GM12878 (cell line): ENCODE data around the gene NCBP3. TPM values are rescaled to one million over a fixed set of nuclear protein-coding genes. Genes with fewer than 3 reads are reported as not detected.
A peak's percentile ranks its signal among the peaks of the same experiment; 100 is the strongest.

ENCODE experiments used
- ATAC-seq: fragments of 200-7000 bp; cut with Tn5 transposase; 3 replicates; pipeline ENCODE4 v1.9.1; 2020; ENCODE audit warnings: mild to moderate bottlenecking, moderate library complexity
- BruUV-seq: library from RNA; stranded (reverse); fragments of 400-500 nt; replicated peaks from 2 replicates; lab custom pipeline; 2021; lab: Mats Ljungman, UMichigan
- CTCF ChIA-PET: fragments of 300-600 bp; sonication (Branson Sonifier 250); formaldehyde crosslinking; extraction: SDS; loops from one replicate; lab custom pipeline; 2021; ENCODE audit warnings: inconsistent platforms; lab: Yijun Ruan, JAX
- POLR2A ChIA-PET: fragments of 350-600 bp; formaldehyde crosslinking; extraction: SDS; loops from one replicate; lab custom pipeline; 2021; ENCODE audit warnings: inconsistent platforms; lab: Charles Lee
- RAD21 ChIA-PET: fragments of 300-600 bp; sonication (Branson Sonifier 250); formaldehyde crosslinking; loops from one replicate; lab custom pipeline; 2023; ENCODE audit warnings: antibody characterized with exemption; ENCODE audit not compliant: unreplicated experiment; lab: Charles Lee
- SMC1A ChIA-PET: fragments of 300-600 bp; sonication (Branson Sonifier 250); formaldehyde crosslinking; loops from one replicate; lab custom pipeline; 2023; ENCODE audit not compliant: unreplicated experiment, uncharacterized antibody; lab: Charles Lee
- DNase-seq: peaks from one replicate; pipeline ENCODE4 v3.0.0-alpha.2; 2011; ENCODE audit warnings: low read depth, low spot score
- FAIRE-seq: peaks from 3 replicates; lab custom pipeline; 2011; peaks lifted over from hg19 to GRCh38; lab: Jason Lieb, UNC
- H2AFZ ChIP-seq: 2 replicates; pipeline ENCODE4 v1.6.0; 2011; ENCODE audit warnings: low read depth, low read length, control low read depth; ENCODE audit not compliant: control insufficient read depth
- H3K27ac ChIP-seq: 2 replicates; pipeline ENCODE4 v1.5.1; 2011; ENCODE audit warnings: control low read depth; ENCODE audit not compliant: control insufficient read depth, insufficient read depth
- H3K27me3 ChIP-seq, 2 experiments: replicated peaks in 1 of 2; 2 replicates each; pipeline versions ENCODE4 v1.6.0 to v1.6.1; 2011; ENCODE audit warnings: low read length in 1 of 2; ENCODE audit not compliant: control insufficient read depth in 2 of 2, insufficient read depth in 2 of 2
- H3K36me3 ChIP-seq, 2 experiments: 2 replicates each; pipeline ENCODE4 v1.5.1; 2011; ENCODE audit warnings: low read length in 1 of 2; ENCODE audit not compliant: control insufficient read depth in 2 of 2, insufficient read depth in 2 of 2
- H3K4me1 ChIP-seq: 2 replicates; pipeline ENCODE4 v1.6.1; 2011; ENCODE audit warnings: mild to moderate bottlenecking, low read length, moderate library complexity, mixed read lengths; ENCODE audit not compliant: control insufficient read depth, insufficient read depth
- H3K4me2 ChIP-seq: 2 replicates; pipeline ENCODE4 v1.6.0; 2011; ENCODE audit warnings: control low read depth; ENCODE audit not compliant: control insufficient read depth, insufficient read depth
- H3K4me3 ChIP-seq: fragments of 200-600 bp; sonication (generic); 2 replicates; pipeline ENCODE4 v1.5.1; 2016
- H3K79me2 ChIP-seq: 2 replicates; pipeline ENCODE4 v1.6.0; 2011; ENCODE audit warnings: low read length; ENCODE audit not compliant: control insufficient read depth, insufficient read depth
- H3K9ac ChIP-seq: 2 replicates; pipeline ENCODE4 v1.8.0; 2011; ENCODE audit warnings: low read length, control low read depth, mixed read lengths; ENCODE audit not compliant: control insufficient read depth, insufficient read depth
- H3K9me3 ChIP-seq: replicated peaks from 3 replicates; pipeline ENCODE4 v1.5.1; 2011; ENCODE audit warnings: mild to moderate bottlenecking, low read length; ENCODE audit not compliant: control insufficient read depth, insufficient read depth
- H4K20me1 ChIP-seq: 2 replicates; pipeline ENCODE4 v1.6.0; 2011; ENCODE audit not compliant: control insufficient read depth, insufficient read depth
- ASH2L ChIP-seq: fragments of 300-600, 200-600 bp; sonication (generic); IDR thresholded peaks from 2 replicates; pipeline ENCODE4 v1.6.1; 2017; ENCODE audit warnings: low read depth, mild to moderate bottlenecking, borderline replicate concordance
- BCL11A ChIP-seq: IDR thresholded peaks from 2 replicates; pipeline ENCODE4 v1.6.1; 2011; ENCODE audit warnings: low read depth, low read length
- BRCA1 ChIP-seq: IDR thresholded peaks from 2 replicates; pipeline ENCODE4 v1.6.1; 2011; ENCODE audit warnings: low read depth, low read length, improper control_type of control experiment
- CBX5 ChIP-seq: sonication (generic); IDR thresholded peaks from 2 replicates; pipeline ENCODE4 v1.6.1; 2016; ENCODE audit warnings: low read depth, moderate library complexity, mild to moderate bottlenecking, inconsistent platforms
- CEBPB ChIP-seq, 2 experiments: fragments of 150-350 bp in 1 of 2; IDR thresholded peaks; 2 replicates each; pipeline ENCODE4 v1.6.1; 2012 to 2014; ENCODE audit warnings: low read depth in 2 of 2, low read length in 2 of 2, borderline replicate concordance in 1 of 2, inconsistent platforms in 1 of 2
- EED ChIP-seq: sonication (generic); IDR thresholded peaks from 2 replicates; pipeline ENCODE4 v1.6.1; 2016; ENCODE audit warnings: antibody characterized with exemption, low read depth
- ETV6 ChIP-seq, 2 experiments: fragments of 450-650 bp in 1 of 2; IDR thresholded peaks in 1 of 2; conservative IDR thresholded peaks in 1 of 2; 2 replicates each; pipeline ENCODE4 v1.6.1; 2014; ENCODE audit warnings: antibody characterized with exemption in 1 of 2, borderline replicate concordance in 1 of 2, low read depth in 1 of 2, mild to moderate bottlenecking in 1 of 2, moderate library complexity in 1 of 2
- GABPA ChIP-seq: IDR thresholded peaks from 2 replicates; pipeline ENCODE4 v1.6.1; 2014; ENCODE audit warnings: antibody characterized with exemption, low read depth, mild to moderate bottlenecking, inconsistent platforms
- HCFC1 ChIP-seq: fragments of 150-350 bp; IDR thresholded peaks from 2 replicates; pipeline ENCODE4 v1.6.1; 2014; ENCODE audit warnings: low read length
- KLF5 ChIP-seq: fragments of 450-650 bp; IDR thresholded peaks from 2 replicates; pipeline ENCODE4 v1.6.1; 2014; ENCODE audit warnings: mild to moderate bottlenecking; ENCODE audit not compliant: partially characterized antibody
- MYB ChIP-seq: fragments of 150-350 bp; IDR thresholded peaks from 2 replicates; pipeline ENCODE4 v1.6.1; 2014; ENCODE audit warnings: mild to moderate bottlenecking, low read depth, low read length, borderline replicate concordance
- NFYA ChIP-seq: IDR thresholded peaks from 2 replicates; pipeline ENCODE4 v1.6.1; 2011; ENCODE audit warnings: low read depth, mild to moderate bottlenecking, low read length, improper control_type of control experiment, borderline replicate concordance
- POLR2A ChIP-seq: IDR thresholded peaks from 2 replicates; pipeline ENCODE4 v1.6.1; 2011; ENCODE audit warnings: low read depth, mild to moderate bottlenecking, low read length
- RUNX3 ChIP-seq: IDR thresholded peaks from 2 replicates; pipeline ENCODE4 v1.6.1; 2012; ENCODE audit warnings: low read length, inconsistent platforms
- SMARCA5 ChIP-seq: fragments of 450-650 bp; IDR thresholded peaks from 2 replicates; pipeline ENCODE4 v1.6.1; 2017; ENCODE audit warnings: mild to moderate bottlenecking
- TCF12 ChIP-seq: IDR thresholded peaks from 2 replicates; pipeline ENCODE4 v1.6.1; 2011; ENCODE audit warnings: low read depth, mild to moderate bottlenecking, low read length
- WGBS: methylation state at CpG from one replicate; pipeline ENCODE4 v1.1.6; 2016; ENCODE audit warnings: low lambda C conversion rate; ENCODE audit not compliant: insufficient replicate concordance, insufficient coverage; ENCODE audit errors: missing lambda C conversion rate; 5-methylcytosine and 5-hydroxymethylcytosine counted together
- in situ Hi-C: fragments of 300-500 bp; cut with MboI; formaldehyde crosslinking; loops from 9 replicates; pipeline ENCODE4 v1.14.3; 2018; ENCODE audit warnings: mixed read lengths
- intact Hi-C: fragments of 100-400 bp; cut with micrococcal nuclease; formaldehyde crosslinking; loops from one replicate; pipeline ENCODE4 v1.14.2; 2022; ENCODE audit not compliant: unreplicated experiment
- polyA plus RNA-seq, 11 experiments: library from polyadenylated mRNA; depleted of rRNA in 4 of 11; unstranded in 6 of 11; stranded (reverse) in 5 of 11; fragments of >200 nt; fragmentation: Nextera tagmentation in 4 of 11; fragmentation: Illumina TruSeq in 1 of 11; extraction: Ambion mirVana in 4 of 11; extraction: Trizol in 1 of 11; gene quantifications; 1 replicate in 1 of 11; 2 replicates in 10 of 11; pipeline versions ENCODE4 v1.2.1 to v1.2.3, GENCODE V29; 2011 to 2016; ENCODE audit warnings: inconsistent platforms in 2 of 11, missing spikeins in 2 of 11, low read depth in 1 of 11
- total RNA-seq, 4 experiments: library from RNA; depleted of rRNA in 3 of 4; stranded (reverse); fragments of >200 nt in 3 of 4; fragmentation: Illumina TruSeq in 1 of 4; extraction: Trizol in 1 of 4; gene quantifications; 2 replicates each; pipeline versions ENCODE4 v1.2.1 to v1.2.3, GENCODE V29; 2013 to 2021
- TF ChIP-seq, protein P1 (sequence below): IDR thresholded peaks from 2 replicates; pipeline ENCODE4 v1.6.1; 2011; ENCODE audit warnings: low read depth, mild to moderate bottlenecking, low read length, moderate library complexity, borderline replicate concordance; ENCODE audit errors: extremely low read depth
- TF ChIP-seq, protein P2 (sequence below): fragments of 450-650 bp; IDR thresholded peaks from 2 replicates; pipeline ENCODE4 v1.6.1; 2018; ENCODE audit warnings: borderline replicate concordance, mild to moderate bottlenecking; ENCODE audit not compliant: partially characterized antibody
- TF ChIP-seq, protein P3 (sequence below): fragments of 450-650 bp; IDR thresholded peaks from 2 replicates; pipeline ENCODE4 v1.6.1; 2017; ENCODE audit warnings: mild to moderate bottlenecking

The NCBP3 gene
- total and polyA plus RNA-seq, 10 of the 15 experiments (the other 5 are each of a cell fraction or from before 2014, with no cell fraction given) = 5.2 to 32.0 (median 23.2) TPM

DNA sequence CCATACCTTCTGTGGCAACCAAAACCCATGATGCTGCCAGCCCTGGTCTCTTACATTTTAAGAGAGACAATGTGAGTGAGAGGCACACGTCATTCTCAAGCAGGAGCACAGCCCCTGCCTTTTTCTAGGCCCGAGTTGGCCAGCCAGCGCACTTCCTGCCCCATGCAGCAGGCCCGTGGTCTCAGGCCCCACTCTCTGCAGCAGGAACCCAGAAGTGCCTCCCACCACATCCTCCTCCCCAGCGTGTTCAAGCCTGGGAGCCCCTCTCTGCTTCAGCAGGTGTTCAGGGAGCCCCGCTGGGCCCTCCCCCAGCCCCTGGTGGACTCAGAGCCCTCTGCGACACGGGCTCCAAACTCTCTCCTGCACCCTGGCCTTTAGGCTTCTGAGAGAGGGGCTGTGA lies 75.6 kb downstream of the NCBP3 start:
- DNase-seq = no peak

More for the DNA sequence above, 75.6 kb downstream of the NCBP3 start:
- Histone ChIP-seq H3K27ac (no peak overlapping the region), H2AFZ (peak overlapping the region; percentile 61), H4K20me1 (no peaks in the 10 kb centered on the region), H3K4me3 (no peak overlapping the region), H3K36me3 (no peaks in the 10 kb centered on the region), H3K4me1 (peaks cover 11% of the 10 kb centered on the region), H3K4me2 (no peak overlapping the region), H3K9ac (no peak overlapping the region), H3K9me3 (no peaks in the 10 kb centered on the region; the same call in 2 of the 3 replicates), H3K79me2 (no peaks in the 10 kb centered on the region), H3K27me3 (no peaks in the 10 kb centered on the region)
- intact Hi-C loops (no loop called here), in situ Hi-C loops (no loop called here)
- no peak for FAIRE-seq
- ChIA-PET RAD21 (no interaction called here), CTCF (interaction anchor here (0.7 to 1.6 kb wide), 2 partner anchors 32 to 64 kb away, joined by 3 to 6 read pairs; no protein-coding TSS in a partner anchor), POLR2A (no interaction called here), SMC1A (no interaction called here)
- ATAC-seq = peak; percentile 64
- no TSS peak for BruUV-seq
- 32% methylated on average over 7 of the region's 8 CpGs for WGBS
- 0 out of 2 replicates have a peak, but pooled peaks have one; percentile 31 for TF ChIP-seq EED
- no peak for TF ChIP-seq KLF5
- TF ChIP-seq CEBPB (IDR thresholded peaks at IDR 0.05; ENCODE audit: borderline replicate concordance in 1 of 2, low read depth in 2 of 2, low read length in 2 of 2) = no peak
- peak in 1 of 2 experiments; percentile 15; a peak in 1 of 4 replicates for TF ChIP-seq ETV6 (conservative IDR thresholded peaks at IDR 0.05 in 1 of 2, IDR thresholded peaks at IDR 0.05 in 1 of 2; ENCODE audit: borderline replicate concordance in 1 of 2, low read depth in 1 of 2)
- TF ChIP-seq BCL11A = no peak
- TF ChIP-seq, protein P1, sequence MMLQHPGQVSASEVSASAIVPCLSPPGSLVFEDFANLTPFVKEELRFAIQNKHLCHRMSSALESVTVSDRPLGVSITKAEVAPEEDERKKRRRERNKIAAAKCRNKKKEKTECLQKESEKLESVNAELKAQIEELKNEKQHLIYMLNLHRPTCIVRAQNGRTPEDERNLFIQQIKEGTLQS = no peak
- no peak for TF ChIP-seq MYB
- TF ChIP-seq TCF12 = peak; percentile 60; the same call in 1 of the 2 replicates
- TF ChIP-seq SMARCA5 = no peak
- peak; percentile 35; the same call in 1 of the 2 replicates for TF ChIP-seq RUNX3
- no peak for TF ChIP-seq BRCA1
- TF ChIP-seq GABPA = no peak
- no peak for TF ChIP-seq CBX5
- no peak for TF ChIP-seq NFYA
- TF ChIP-seq ASH2L = no peak
- no peak for TF ChIP-seq HCFC1
- TF ChIP-seq, protein P2, sequence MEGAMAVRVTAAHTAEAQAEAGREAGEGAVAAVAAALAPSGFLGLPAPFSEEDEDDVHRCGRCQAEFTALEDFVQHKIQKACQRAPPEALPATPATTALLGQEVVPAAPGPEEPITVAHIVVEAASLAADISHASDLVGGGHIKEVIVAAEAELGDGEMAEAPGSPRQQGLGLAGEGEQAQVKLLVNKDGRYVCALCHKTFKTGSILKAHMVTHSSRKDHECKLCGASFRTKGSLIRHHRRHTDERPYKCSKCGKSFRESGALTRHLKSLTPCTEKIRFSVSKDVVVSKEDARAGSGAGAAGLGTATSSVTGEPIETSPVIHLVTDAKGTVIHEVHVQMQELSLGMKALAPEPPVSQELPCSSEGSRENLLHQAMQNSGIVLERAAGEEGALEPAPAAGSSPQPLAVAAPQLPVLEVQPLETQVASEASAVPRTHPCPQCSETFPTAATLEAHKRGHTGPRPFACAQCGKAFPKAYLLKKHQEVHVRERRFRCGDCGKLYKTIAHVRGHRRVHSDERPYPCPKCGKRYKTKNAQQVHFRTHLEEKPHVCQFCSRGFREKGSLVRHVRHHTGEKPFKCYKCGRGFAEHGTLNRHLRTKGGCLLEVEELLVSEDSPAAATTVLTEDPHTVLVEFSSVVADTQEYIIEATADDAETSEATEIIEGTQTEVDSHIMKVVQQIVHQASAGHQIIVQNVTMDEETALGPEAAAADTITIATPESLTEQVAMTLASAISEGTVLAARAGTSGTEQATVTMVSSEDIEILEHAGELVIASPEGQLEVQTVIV = no peak
- TF ChIP-seq, protein P3, sequence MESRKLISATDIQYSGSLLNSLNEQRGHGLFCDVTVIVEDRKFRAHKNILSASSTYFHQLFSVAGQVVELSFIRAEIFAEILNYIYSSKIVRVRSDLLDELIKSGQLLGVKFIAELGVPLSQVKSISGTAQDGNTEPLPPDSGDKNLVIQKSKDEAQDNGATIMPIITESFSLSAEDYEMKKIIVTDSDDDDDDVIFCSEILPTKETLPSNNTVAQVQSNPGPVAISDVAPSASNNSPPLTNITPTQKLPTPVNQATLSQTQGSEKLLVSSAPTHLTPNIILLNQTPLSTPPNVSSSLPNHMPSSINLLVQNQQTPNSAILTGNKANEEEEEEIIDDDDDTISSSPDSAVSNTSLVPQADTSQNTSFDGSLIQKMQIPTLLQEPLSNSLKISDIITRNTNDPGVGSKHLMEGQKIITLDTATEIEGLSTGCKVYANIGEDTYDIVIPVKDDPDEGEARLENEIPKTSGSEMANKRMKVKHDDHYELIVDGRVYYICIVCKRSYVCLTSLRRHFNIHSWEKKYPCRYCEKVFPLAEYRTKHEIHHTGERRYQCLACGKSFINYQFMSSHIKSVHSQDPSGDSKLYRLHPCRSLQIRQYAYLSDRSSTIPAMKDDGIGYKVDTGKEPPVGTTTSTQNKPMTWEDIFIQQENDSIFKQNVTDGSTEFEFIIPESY = no peak
- TF ChIP-seq POLR2A = peak; percentile 58
